Measurements from ENCODE around the gene TIFAB.

DNA sequence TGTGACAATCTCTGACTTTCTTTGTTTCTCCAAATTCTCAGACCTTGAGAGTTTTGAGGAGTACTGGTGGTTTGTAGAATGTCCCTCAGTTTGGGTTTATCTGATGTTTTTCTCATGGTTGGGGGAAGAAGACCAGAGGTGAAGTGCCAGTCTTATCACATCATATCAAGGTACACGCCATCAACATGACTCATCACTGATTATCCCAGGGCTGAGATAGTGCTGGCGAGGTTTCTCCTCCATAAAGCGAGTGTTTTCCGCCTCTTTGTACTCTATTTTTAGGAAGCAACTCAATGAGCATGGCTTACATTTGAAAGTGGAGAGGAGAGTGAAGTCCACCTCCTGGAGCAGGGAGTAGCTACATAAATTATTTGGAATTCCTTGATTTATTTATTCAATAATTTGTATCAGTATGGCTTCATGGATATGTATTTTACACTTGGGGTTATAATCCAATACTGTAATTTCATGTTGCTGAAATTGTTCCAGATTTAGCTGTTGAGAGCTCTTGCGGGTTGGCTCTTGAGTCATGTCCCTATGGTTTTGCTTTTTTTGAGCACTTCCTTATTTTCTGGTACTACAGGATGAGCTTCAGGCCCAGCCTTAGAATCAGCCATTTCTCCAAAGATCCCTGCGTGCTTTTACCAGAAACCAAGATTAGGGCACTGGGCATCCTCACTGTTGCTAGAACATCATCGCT is 28.9 kb downstream of the TIFAB start:
- TF ChIP-seq, protein P1, sequence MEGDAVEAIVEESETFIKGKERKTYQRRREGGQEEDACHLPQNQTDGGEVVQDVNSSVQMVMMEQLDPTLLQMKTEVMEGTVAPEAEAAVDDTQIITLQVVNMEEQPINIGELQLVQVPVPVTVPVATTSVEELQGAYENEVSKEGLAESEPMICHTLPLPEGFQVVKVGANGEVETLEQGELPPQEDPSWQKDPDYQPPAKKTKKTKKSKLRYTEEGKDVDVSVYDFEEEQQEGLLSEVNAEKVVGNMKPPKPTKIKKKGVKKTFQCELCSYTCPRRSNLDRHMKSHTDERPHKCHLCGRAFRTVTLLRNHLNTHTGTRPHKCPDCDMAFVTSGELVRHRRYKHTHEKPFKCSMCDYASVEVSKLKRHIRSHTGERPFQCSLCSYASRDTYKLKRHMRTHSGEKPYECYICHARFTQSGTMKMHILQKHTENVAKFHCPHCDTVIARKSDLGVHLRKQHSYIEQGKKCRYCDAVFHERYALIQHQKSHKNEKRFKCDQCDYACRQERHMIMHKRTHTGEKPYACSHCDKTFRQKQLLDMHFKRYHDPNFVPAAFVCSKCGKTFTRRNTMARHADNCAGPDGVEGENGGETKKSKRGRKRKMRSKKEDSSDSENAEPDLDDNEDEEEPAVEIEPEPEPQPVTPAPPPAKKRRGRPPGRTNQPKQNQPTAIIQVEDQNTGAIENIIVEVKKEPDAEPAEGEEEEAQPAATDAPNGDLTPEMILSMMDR (IDR thresholded peaks at IDR 0.05) = no peak
- TF ChIP-seq POLR2A (IDR thresholded peaks at IDR 0.05) = no peak

Data from suprapubic skin (tissue), 3 donors.